Spinal cord (tissue), 10 donors: Measurements from ENCODE around the gene DENND6A. TPM values are rescaled to one million over a fixed set of nuclear protein-coding genes. Genes with fewer than 3 reads are reported as not detected.
A peak's percentile ranks its signal among the peaks of the same experiment; 100 is the strongest.
"Not testable (repeated sequence)": the region's sequence is repeated elsewhere in the genome, so short reads cannot be mapped to it uniquely, and the experiment has no call there.

Experiments used
- DNase-seq, 6 donors: peaks; one replicate each; pipeline versions ENCODE4 v3.0.0 to v3.0.0-alpha.2; 2013 to 2015; ENCODE audit warnings: low spot score in 6 of 6, low read depth in 4 of 6
- H3K27ac ChIP-seq: one replicate; pipeline ENCODE4 v1.5.1; 2013; ENCODE audit warnings: low read depth, low read length, control low read depth
- H3K27me3 ChIP-seq: one replicate; pipeline ENCODE4 v1.6.1; 2013; ENCODE audit warnings: low read length; ENCODE audit not compliant: control insufficient read depth, insufficient read depth
- H3K36me3 ChIP-seq: one replicate; pipeline ENCODE4 v1.6.1; 2013; ENCODE audit warnings: low read length; ENCODE audit not compliant: control insufficient read depth, insufficient read depth
- H3K4me1 ChIP-seq: one replicate; pipeline ENCODE4 v1.6.1; 2013; ENCODE audit warnings: low read length; ENCODE audit not compliant: control insufficient read depth, insufficient read depth
- H3K4me3 ChIP-seq: one replicate; pipeline ENCODE4 v1.5.1; 2013; ENCODE audit warnings: low read depth, low read length, control low read depth
- H3K9me3 ChIP-seq: one replicate; pipeline ENCODE4 v1.6.1; 2013; ENCODE audit warnings: low read length; ENCODE audit not compliant: control insufficient read depth, insufficient read depth
- WGBS: methylation state at CpG from one replicate; pipeline ENCODE4 v1.1.5; 2013; ENCODE audit warnings: missing lambda C conversion rate; ENCODE audit not compliant: insufficient coverage; 5-methylcytosine and 5-hydroxymethylcytosine counted together
- polyA plus RNA-seq, 2 donors: library from polyadenylated mRNA; unstranded; fragments of 120-200 nt; gene quantifications; one replicate each; pipeline ENCODE4 v1.2.1, GENCODE V29; 2013; ENCODE audit not compliant: insufficient read length in 2 of 2
- total RNA-seq, 2 donors: library from RNA; depleted of rRNA in 1 of 2; stranded (reverse); fragments of 120-200 nt in 1 of 2; fragments of >200 nt in 1 of 2; gene quantifications; one replicate each; pipeline versions ENCODE4 v1.2.3 to v1.2.4, GENCODE V29; 2013 to 2014
- donor health status: healthy.

The DENND6A gene
- total and polyA plus RNA-seq, 4 donors = 19.1 to 59.4 (median 22.5) TPM

- Histone ChIP-seq H3K27me3 (no peaks in the 10 kb centered on the region), H3K4me3 (no peak overlapping the region), H3K4me1 (no peaks in the 10 kb centered on the region), H3K36me3 (peaks cover 3% of the 10 kb centered on the region), H3K27ac (no peak overlapping the region), H3K9me3 (no peaks in the 10 kb centered on the region)
- no peak for DNase-seq
- WGBS = no CpG with 5 or more reads among the region's 3 CpGs
Observed at GRCh38 chr3:57617739-57618138, 75.1 kb downstream of the DENND6A start.

GRCh38 chr3:57616233-57616632 is 76.6 kb downstream of the DENND6A start:
- Histone ChIP-seq H3K36me3 (peaks cover 3% of the 10 kb centered on the region), H3K27ac (no peak overlapping the region), H3K9me3 (no peaks in the 10 kb centered on the region), H3K27me3 (no peaks in the 10 kb centered on the region), H3K4me1 (no peaks in the 10 kb centered on the region), H3K4me3 (no peak overlapping the region)
- no peak for DNase-seq
- WGBS = 94% methylated on average over 2 of the region's 3 CpGs

- not testable (repeated sequence) for H3K4me1 ChIP-seq, H3K36me3 ChIP-seq, H3K4me3 ChIP-seq, H3K27ac ChIP-seq, DNase-seq, H3K27me3 ChIP-seq, H3K9me3 ChIP-seq
- WGBS = no CpG with 5 or more reads among the region's 5 CpGs
Observed at GRCh38 chr3:57611870-57612269, 81.0 kb downstream of the DENND6A start.

GRCh38 chr3:57605683-57606082 is 87.2 kb downstream of the DENND6A start:
- no peaks in the 10 kb centered on the region for H3K4me1 ChIP-seq
- no peak overlapping the region for H3K4me3 ChIP-seq
- no peaks in the 10 kb centered on the region for H3K27me3 ChIP-seq
- no peak for DNase-seq
- no peaks in the 10 kb centered on the region for H3K9me3 ChIP-seq
- peaks cover 3% of the 10 kb centered on the region for H3K36me3 ChIP-seq
- H3K27ac ChIP-seq = no peak overlapping the region

GRCh38 chr3:57604971-57605370 is 87.9 kb downstream of the DENND6A start:
- H3K4me3 ChIP-seq = no peak overlapping the region
- no peak overlapping the region for H3K27ac ChIP-seq
- WGBS = 100% methylated on average over 2 of the region's 2 CpGs
- no peaks in the 10 kb centered on the region for H3K27me3 ChIP-seq
- H3K9me3 ChIP-seq = no peaks in the 10 kb centered on the region
- H3K36me3 ChIP-seq = peaks cover 8% of the 10 kb centered on the region
- no peaks in the 10 kb centered on the region for H3K4me1 ChIP-seq
- no peak for DNase-seq

GRCh38 chr3:57600195-57600594 is 92.7 kb downstream of the DENND6A start:
- no CpG with 5 or more reads among the region's 2 CpGs for WGBS
- no peak for DNase-seq

GRCh38 chr3:57598765-57599360 is 94.0 kb downstream of the DENND6A start:
- Histone ChIP-seq H3K27me3 (no peaks in the 10 kb centered on the region), H3K9me3 (no peaks in the 10 kb centered on the region), H3K4me3 (peak overlapping the region; percentile 93), H3K27ac (no peak overlapping the region), H3K36me3 (peaks cover 9% of the 10 kb centered on the region), H3K4me1 (peaks cover 15% of the 10 kb centered on the region)
- no peak for DNase-seq
- no CpG with 5 or more reads among the region's 5 CpGs for WGBS

More at GRCh38 chr3:57600195-57600594, 92.7 kb downstream of the DENND6A start:
- Histone ChIP-seq H3K4me3 (no peak overlapping the region), H3K9me3 (no peaks in the 10 kb centered on the region), H3K27me3 (no peaks in the 10 kb centered on the region), H3K36me3 (peaks cover 9% of the 10 kb centered on the region), H3K4me1 (peaks cover 12% of the 10 kb centered on the region), H3K27ac (no peak overlapping the region)

- H3K36me3 ChIP-seq = peaks cover 9% of the 10 kb centered on the region
- H3K4me3 ChIP-seq = peak within 1 kb of the TSS; percentile 93
- peak within 1 kb of the TSS; percentile 98 for H3K27ac ChIP-seq
- no peaks in the 10 kb centered on the region for H3K9me3 ChIP-seq
- WGBS = 0% methylated on average over 57 of the region's 67 CpGs
- no peaks in the 10 kb centered on the region for H3K27me3 ChIP-seq
- peaks cover 20% of the 10 kb centered on the region for H3K4me1 ChIP-seq
- peak; percentile 98 to 100 (median 98) for DNase-seq
Observed at GRCh38 chr3:57597127-57597923, 95.6 kb downstream of the DENND6A start, which contains the start of gene ARF4. Gene ARF4 (minus strand): TSS chr3:57597344. CDS start chr3:57597140, 204 bp downstream.

GRCh38 chr3:57596495-57597126 is 96.3 kb downstream of the DENND6A start:
- peaks cover 12% of the 10 kb centered on the region for H3K36me3 ChIP-seq
- 0% methylated on average over 25 of the region's 31 CpGs for WGBS
- H3K4me1 ChIP-seq = peaks cover 20% of the 10 kb centered on the region
- no peaks in the 10 kb centered on the region for H3K9me3 ChIP-seq
- H3K27me3 ChIP-seq = no peaks in the 10 kb centered on the region
- peak overlapping the region; percentile 98 for H3K27ac ChIP-seq
- H3K4me3 ChIP-seq = peak overlapping the region; percentile 93
- DNase-seq = peak; percentile 8 to 65 (median 38)
